HG03045 (cell line): ENCODE results near the gene RNF213.

Experiments
- ATAC-seq: cut with Tn5 transposase; IDR thresholded peaks from one replicate; pipeline ENCODE4 v1.9.1; 2021; ENCODE audit warnings: mild to moderate bottlenecking, moderate library complexity; ENCODE audit not compliant: unreplicated experiment

The RNF213 gene

DNA sequence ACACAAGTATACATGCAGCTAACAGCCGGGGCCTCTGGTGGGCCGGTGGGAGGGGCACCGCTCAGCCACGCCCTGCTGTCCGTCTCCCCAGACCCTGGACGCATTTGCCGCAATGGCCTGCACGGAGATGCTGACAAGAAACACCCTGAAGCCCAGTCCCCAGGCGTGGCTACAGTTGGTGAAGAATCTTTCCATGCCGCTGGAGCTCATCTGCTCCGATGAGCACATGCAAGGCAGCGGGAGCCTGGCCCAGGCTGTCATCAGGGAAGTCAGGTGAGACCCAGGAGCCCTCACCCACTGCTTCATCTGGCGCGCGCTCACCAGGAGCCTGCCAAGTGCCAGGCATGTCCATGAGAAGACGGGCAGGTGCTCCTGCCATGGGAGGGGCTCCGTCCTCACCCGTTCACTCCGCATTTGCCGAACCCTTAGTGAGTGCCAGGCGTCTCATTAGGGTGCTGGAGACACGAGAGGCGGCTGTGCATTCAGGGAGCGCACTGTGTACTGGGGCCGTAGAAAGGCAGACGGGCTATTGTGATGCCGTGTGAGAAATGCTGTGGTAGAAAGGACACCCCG is 103.0 kb downstream of the RNF213 start:
- ATAC-seq, result no peak

DNA sequence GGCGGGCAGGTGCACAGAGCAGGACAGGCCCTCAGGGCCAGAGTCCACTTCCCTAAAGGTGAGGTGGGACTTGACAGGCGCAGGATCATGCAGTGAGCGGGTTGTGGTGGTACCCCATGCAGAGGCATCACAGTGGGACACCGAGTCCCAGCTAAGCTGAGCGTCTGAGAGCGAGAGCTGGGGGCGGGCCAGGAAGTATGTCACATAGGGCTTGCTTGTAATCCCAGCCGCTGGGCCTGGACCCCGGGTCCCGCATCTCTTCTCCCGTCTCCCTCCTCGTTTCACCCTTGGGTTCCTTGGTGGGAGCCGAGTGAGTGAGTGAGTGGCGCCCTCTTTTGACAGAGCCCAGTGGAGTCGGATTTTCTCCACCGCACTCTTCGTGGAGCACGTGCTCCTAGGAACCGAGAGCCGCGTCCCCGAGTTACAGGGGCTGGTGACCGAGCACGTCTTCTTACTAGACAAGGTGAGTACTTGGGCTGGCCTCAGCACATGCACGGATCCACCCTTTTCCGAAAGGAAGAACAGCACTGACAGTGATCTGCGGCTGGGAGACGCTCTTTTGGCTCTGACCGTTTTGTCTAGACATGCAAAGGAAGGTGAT is 103.5 kb downstream of the RNF213 start:
- no peak for ATAC-seq

DNA sequence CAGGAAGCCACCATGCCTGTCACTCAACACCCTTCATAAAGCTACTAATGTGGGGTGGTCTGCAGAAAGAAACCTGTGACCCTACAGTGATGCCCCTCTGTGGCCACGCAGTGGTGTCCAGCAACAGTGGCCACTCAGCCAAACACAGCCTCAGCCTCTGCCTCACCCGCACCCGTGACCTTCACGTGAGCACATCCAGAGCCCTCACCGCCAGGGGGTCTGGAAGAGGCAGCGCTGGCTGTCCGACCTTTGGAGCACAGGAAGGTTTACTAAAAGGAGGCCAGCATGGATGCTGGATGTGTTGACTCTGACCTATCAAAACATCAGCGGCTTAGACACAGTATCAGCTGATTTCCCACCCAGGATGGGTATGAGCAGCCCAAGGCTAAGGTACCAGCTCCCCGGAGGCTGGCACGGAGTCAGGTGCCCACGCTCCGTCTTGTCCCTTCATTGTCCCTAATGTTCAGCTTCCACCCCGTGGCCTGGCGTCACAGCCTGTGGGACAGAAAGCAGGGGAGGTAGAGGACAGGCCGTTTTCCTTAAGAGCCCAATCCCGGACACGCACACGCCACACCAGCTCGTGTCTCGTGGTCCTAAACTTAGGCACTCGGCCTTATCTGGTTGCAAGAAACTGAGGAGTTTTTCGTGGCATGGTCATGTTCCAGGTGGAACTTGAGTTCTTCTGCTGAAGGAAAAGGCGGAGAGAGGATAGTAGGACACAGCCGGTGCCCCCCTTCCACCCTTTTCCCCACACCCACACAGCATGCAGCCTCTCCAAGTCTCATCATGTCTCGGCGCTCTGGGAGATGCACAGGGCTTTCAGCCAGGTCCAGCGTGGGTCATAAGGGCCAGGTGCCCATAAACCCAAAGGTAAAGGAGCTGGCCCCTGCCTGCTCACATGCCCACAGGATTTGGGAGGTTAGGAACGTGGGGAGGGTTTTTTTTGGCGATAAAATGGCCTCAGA is 104.6 kb downstream of the RNF213 start:
- no peak for ATAC-seq

DNA sequence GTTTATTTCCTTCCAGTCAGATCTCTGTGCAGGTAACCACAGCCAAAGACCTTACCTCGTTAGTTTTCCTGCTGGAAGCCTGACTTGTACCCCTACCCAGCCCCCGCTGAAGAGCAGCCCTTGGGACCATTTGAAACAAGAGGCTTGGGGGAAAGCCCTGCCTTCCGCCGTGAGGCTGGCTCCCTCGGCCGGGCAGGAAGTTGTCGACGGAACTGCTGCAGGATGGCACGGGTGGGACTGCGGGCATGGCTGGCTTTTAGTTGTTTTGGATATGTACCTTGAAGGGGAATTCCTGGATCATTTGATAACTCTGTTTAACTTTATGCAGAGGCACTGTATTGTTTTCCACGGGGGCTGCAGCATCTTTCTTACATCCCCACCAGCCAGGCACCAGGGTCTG is 105.3 kb downstream of the RNF213 start:
- no peak for ATAC-seq

DNA sequence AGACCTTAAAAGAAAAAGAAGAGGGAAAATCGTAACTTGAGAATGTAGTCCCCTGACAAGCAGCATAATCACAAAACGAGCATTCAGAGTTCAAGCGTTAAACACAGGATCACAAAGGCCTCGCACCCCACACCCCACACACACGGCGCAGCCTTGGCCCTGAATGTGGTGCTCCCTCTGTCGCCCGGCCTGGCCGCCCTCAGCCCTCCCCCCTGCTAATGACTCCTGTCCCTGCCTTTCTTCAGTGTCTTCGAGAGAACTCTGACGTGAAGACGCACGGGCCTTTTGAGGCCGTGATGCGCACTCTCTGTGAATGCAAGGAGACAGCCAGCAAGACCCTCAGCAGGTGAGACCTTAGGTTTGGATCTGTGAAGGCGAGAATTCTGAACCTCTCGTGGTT is 106.9 kb downstream of the RNF213 start:
- ATAC-seq, result no peak

DNA sequence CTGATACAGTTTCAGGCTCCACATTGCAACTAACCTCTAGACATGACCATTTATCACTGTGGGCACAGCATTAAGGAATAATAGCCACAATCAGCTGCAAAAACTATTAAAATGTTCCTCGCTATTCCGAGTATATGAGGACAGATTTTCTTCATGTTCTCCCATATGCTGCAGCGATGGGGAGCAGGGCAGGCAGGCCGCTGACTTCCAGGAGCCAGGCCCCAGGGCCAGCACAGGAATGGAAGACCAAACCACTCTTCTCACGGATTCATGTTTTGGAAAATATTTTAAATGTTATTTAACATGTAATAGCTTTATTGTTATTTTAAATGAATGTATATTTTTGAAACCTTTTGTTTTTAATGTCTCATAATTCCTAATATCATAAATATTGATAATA is 110.5 kb downstream of the RNF213 start:
- ATAC-seq, result no peak

DNA sequence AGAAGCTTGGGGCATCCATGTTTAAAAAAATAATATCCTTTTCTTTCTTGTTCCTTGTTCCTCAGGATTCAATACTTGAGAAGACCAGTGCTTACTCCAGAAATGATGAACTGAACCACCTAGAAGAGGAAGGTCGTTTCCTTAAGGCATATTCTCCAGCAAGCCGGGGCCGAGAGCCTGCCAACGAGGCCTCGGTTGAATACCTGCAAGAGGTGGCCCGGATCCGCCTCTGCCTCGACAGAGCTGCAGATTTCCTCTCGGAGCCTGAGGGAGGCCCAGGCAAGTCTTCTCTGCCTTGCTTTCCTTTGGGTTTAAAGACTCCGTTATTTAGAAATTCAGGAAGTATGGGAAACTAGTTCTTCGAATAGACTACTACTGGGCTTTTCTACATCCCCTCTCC is 111.8 kb downstream of the RNF213 start:
- ATAC-seq, result no peak

DNA sequence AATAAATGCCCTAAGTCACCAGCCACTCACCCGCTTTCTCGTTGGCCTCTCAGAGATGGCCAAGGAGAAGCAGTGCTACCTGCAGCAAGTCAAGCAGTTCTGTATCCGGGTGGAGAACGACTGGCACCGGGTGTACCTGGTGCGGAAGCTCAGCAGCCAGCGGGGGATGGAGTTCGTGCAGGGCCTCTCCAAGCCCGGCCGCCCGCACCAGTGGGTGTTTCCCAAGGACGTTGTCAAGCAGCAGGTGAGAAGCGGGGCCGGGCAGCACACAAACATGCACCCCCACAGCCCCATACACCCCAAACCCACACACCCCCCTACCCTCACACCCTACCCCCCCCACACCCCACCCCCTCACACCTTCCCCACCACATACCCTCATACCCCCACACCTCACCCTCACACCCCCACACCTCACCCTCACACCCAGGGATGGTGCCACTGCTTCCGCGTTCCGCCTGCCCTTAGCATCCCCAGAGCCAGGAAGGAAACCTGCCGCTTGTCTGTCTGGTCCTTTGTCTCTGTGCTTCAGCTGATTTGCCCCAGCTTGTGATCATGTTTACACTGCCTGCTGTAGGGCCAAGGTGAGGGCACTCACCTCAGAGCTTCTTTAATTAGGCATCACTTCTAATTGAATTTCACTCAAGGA is 112.4 kb downstream of the RNF213 start:
- ATAC-seq, result no peak

DNA sequence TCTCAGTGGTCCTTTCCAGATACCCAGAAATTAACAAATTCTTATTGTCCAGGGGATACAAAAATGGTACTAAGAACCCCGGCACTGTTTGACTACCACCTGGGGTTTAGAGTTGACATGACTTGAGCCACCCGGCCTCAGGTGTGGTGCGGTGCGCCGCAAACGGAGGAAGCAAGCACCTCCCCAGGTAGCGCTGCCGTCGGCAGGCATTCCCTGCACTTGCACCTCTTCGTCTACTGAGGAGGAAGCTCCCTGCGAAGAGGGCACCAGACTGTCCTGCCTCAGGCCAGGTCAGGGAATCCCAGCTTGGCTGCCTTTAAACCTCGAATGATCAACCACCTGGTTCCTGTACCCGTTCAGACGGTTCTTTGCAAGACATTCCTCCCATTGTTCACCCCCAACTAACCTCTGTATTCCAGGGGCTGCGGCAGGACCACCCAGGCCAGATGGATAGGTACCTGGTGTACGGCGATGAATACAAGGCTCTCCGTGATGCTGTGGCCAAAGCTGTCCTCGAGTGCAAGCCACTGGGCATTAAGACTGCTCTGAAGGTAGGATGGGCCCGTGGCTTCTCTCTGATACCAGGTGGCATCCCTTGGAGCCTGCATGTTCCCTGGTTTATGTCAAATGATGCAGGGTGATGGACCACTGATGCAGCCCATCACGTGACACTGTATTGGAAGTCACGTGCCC is 113.5 kb downstream of the RNF213 start:
- no peak for ATAC-seq

DNA sequence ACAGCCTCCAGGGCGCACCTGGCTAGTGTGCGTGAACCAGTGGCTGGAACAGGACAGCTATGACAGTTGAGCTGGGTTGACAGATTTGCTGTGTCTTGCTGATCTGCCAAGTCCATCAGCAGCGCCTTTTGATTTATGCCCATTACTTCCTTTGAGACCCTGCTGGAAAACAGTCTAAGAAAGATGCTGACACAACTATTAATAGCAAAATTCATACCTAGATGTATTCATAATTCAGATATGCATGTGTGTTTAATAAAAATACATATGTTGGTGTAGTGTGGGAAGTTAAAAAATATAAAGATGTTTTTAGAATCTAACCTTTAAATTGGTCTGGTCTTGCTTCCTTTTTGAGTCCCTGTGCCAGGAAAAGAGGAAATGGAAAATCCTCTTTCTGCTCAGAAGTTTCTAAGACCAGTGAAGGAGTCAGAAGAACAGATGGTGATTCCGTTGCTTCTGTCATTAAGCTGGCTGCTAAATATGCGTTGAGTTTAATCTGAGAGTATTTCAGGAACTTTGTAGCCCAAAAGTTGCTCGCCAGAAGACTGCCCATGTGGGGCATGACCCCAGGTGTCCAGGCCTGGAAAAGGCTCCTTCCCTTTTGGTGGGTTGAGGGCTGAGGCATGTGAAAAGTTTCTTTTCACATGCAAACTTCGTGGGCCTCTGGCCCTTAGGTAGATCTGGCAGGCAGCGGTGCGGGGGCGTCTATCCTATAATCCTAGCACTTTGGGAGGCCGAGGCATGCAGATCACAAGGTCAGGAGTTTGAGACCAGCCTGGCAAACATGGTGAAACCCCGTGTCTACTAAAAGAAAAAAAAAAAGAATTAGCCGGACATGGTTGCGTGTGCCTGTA is 114.3 kb downstream of the RNF213 start:
- no peak for ATAC-seq

DNA sequence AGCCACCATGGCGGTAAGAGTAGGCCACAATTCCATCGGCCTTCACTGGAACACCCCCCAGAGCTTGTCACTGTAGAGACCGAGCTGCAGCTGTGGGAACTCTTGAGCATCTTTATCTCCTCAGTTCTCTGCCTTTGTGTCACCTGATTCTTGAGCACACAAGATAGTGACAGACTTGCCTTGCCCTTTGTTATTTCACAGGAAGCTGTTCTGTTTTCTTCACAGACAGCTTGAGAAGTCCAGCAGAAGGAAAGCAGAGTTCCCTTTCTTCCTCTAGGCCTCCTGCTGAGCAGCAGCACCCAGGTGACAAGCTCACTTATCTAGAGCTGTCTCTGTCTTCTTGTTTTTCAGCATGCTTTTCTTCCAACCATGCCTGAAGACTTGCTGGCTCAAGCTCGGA is 115.9 kb downstream of the RNF213 start:
- no peak for ATAC-seq

DNA sequence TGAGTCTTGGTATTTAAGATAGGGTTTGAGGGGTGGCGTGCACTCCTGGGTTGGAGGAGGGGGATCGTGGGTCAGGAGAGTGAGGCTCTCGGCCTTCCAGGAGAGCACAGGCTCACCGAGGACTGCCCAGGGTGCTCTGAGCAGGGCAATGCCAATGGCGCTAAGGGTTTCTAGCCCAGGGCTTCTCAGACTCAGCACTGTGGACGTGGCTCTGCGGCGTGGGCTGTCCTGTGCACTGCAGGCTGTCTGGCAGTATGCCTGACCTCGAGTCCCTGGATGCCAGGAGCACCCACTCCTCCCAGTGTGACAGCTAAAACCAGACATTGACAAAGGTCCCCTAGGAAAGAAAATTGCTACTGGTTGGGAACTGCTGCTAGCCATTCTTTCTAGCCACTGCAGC is 117.1 kb downstream of the RNF213 start:
- ATAC-seq, result no peak

DNA sequence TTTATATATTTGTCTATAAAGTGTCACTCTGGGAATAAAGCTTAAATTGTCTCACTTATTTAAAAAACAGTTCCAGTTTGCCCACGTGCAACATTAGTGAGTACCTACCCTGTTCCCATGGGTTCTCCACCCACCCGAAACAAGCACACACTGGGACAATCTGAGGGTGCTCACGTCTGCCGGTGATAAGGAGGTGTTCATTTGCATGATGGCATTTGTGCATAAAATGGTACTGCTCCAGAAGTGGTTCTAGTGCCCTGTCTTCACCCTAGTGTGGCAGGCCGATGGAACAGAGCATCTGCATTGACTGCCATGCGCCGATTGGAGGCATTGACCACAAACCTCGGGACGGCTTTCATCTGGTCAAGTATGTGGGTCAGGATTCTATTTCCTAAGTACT is 118.7 kb downstream of the RNF213 start:
- ATAC-seq, result no peak

DNA sequence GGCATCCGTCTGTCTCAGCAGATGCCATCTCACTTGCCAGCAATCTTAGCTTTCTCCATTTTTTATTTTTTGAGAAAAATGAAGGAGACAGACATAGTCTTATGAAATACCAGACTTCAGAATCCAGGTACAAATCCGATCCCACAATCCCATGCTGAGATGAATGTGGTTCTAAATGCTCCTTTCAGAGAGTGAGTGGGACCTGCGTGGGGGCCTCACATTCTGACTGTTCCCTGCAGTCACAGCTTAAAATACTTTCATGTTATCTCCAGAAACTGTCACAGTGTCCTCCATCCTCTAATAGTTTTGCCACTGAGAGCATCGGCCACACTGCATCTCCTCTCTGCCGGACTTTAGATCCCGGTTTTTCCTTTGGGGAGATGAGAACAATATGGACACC is 119.4 kb downstream of the RNF213 start:
- no peak for ATAC-seq

DNA sequence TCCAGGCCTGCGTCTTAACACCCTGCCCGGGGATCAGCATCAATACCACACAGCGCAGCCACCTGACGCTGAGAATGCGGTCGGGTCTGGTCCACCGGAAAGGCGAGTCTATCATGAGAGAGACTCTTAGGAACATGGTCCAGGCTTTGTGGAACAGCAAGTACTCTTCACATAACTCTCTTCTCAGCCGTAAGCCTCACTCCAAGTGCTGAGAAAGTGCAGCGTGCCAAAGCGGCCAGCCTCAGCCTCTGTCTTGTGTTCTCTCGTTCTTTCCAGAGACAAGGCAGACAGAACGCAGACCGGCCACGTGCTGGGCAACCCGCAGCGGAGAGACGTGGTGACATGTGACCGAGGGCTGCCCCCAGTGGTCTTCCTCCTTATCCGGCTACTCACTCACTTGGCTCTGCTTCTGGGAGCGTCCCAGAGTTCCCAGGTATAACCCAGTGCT is 119.9 kb downstream of the RNF213 start:
- no peak for ATAC-seq

DNA sequence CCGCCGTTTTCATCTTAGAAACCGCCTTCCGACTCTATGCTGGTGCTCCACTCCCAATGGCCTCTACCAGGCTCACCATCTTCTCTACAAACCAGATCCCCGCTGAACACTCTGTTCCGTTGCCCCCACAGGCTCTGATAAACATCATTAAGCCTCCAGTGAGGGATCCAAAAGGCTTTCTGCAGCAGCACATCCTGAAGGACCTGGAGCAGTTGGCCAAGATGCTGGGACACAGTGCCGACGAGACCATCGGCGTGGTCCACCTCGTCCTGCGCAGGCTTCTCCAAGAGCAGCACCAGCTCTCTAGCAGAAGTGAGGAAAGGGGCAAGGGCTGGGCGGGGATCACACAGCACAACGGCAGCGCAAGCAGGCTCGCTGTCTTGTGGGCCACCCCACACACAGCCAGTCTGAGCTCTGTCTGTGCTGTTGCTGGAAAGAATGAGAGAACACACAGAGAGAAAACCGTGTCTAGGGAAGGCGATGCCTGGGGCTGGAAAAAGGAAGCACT is 120.8 kb downstream of the RNF213 start:
- ATAC-seq, result no peak

DNA sequence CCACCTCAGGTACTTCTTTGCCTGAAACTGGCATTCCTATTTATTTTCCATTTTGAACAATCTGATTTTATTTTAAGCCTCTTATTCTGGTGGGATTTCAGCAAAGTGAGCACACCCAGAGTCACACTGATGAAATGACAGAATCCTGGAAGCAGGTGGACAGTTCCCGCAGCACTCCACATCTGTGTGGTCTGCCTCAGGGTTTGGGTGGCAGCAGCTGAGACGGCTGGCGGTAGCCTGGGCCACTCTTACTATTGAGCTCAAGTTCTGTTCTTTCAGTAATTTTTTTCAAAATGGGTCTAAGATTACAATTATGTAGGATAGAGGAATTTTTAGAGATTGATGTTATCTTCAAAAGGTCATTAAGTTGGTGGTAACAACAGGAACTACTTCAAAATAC is 121.8 kb downstream of the RNF213 start:
- no peak for ATAC-seq

DNA sequence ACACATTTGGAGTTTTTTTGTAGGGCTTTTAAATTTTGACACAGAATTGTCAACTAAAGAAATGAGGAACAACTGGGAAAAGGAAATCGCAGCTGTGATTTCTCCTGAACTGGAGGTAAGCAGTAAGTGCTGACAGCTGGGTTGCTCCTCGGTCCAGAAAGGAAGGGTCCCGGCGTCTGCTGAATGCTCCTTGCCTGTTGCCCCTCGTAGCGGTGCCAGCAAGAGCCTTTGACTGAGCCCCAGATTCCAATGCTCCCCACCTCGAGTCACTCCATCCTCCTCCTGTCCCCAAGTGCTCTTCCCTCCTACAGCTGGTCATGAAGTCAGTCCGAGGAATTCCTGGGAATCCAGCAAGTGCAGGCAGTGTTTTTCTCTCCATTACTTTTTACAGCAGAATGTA is 122.3 kb downstream of the RNF213 start:
- no peak for ATAC-seq

DNA sequence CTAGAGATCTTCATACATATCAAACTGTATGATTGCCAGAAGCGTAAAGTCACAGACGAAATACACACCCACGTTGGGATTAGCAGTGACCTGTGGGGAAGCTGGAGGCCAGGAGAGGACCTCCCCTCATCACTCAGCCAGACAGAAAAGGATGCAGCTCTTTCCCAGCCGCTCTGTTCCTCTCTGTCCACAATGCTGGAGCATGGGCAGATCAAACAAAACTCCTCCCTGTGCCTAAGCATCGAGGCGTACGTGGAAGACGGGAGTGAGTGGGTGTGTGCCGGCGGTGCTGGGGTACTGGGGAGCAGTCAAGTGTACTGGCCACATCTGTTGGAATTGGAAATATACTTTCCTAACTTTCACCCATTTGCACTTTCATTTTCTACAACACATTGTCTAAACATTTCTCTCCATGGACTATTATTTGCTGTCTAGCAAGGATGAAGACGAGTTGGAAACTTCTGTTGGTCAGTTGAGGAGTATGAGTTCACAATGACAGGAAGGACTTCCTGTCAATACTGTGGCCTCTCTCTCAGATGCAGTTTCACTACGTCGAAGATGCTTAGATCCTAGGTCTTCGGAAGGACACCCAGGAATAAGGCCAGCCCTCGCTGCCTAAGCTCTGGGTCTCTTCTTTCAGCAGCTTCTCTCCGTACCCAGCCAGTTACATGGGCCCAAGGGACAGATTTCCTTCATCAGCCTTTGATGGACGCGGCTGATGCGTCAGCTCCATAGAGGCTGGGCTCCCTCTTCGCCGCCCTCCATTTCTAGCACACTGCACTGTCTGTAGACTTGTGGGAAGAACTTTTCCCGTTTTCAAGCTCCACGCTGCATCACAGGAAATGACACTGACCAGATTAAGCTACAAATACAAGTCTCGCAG is 123.7 kb downstream of the RNF213 start:
- ATAC-seq, result no peak
